Progenitor cell of endocrine pancreas (in vitro differentiated cells): ENCODE data around the gene ERBB4. TPM values are rescaled to one million over a fixed set of nuclear protein-coding genes. Genes with fewer than 3 reads are reported as not detected.

Source experiments
- DNase-seq: peaks from one replicate; pipeline ENCODE4 v3.0.0; 2021; ENCODE audit warnings: low spot score; ENCODE audit not compliant: unreplicated experiment
- H3K27ac Mint-ChIP-seq: 2 replicates; pipeline ENCODE4 v1.8.0; 2021; ENCODE audit warnings: mild to moderate bottlenecking, moderate library complexity, mixed read lengths
- H3K27me3 Mint-ChIP-seq: 2 replicates; pipeline ENCODE4 v1.8.0; 2021; ENCODE audit warnings: mixed read lengths
- H3K36me3 Mint-ChIP-seq: 2 replicates; pipeline ENCODE4 v1.8.0; 2022; ENCODE audit warnings: mixed read lengths; ENCODE audit not compliant: insufficient read depth
- H3K4me1 Mint-ChIP-seq: 2 replicates; pipeline ENCODE4 v1.8.0; 2021; ENCODE audit warnings: low read depth, mixed read lengths
- H3K4me3 Mint-ChIP-seq: 2 replicates; pipeline ENCODE4 v1.8.0; 2021; ENCODE audit warnings: low read depth, mild to moderate bottlenecking, moderate library complexity, mixed read lengths
- H3K9me3 Mint-ChIP-seq: 2 replicates; pipeline ENCODE4 v1.8.0; 2021; ENCODE audit warnings: low read depth, mixed read lengths
- CTCF ChIP-seq: fragments of 200-600 bp; sonication (generic); IDR thresholded peaks from one replicate; pipeline ENCODE4 v1.5.0; 2021; ENCODE audit warnings: antibody characterized with exemption, mild to moderate bottlenecking; ENCODE audit not compliant: unreplicated experiment
- total RNA-seq: library from RNA; stranded (reverse); gene quantifications from 2 replicates; pipeline ENCODE4 v1.2.1, GENCODE V29; 2021

The ERBB4 gene
- total RNA-seq, 1 donor from 2014 or later, result 43.8 TPM

GRCh38 chr2:212311807-212312404, 226.7 kb downstream of the ERBB4 start:
- no peaks in the 10 kb centered on the region for H3K36me3 Mint-ChIP-seq
- no peak overlapping the region for H3K27ac Mint-ChIP-seq
- no peak for TF ChIP-seq CTCF
- H3K27me3 Mint-ChIP-seq, result no peaks in the 10 kb centered on the region
- DNase-seq, result no peak
- no peaks in the 10 kb centered on the region for H3K9me3 Mint-ChIP-seq
- H3K4me1 Mint-ChIP-seq, result peaks cover 18% of the 10 kb centered on the region
- no peak overlapping the region for H3K4me3 Mint-ChIP-seq

- no peak overlapping the region for H3K4me3 Mint-ChIP-seq
These were observed 238.7 kb downstream of the ERBB4 start for GRCh38 chr2:212299943-212300342.

GRCh38 chr2:212299333-212299732, 239.3 kb downstream of the ERBB4 start:
- TF ChIP-seq CTCF, result no peak
- no peak overlapping the region for H3K27ac Mint-ChIP-seq
- H3K9me3 Mint-ChIP-seq, result no peaks in the 10 kb centered on the region
- DNase-seq, result no peak
- H3K27me3 Mint-ChIP-seq, result no peaks in the 10 kb centered on the region
- H3K4me1 Mint-ChIP-seq, result peaks cover 7% of the 10 kb centered on the region
- no peaks in the 10 kb centered on the region for H3K36me3 Mint-ChIP-seq
- no peak overlapping the region for H3K4me3 Mint-ChIP-seq

More at GRCh38 chr2:212299943-212300342, 238.7 kb downstream of the ERBB4 start:
- no peak for TF ChIP-seq CTCF
- H3K27me3 Mint-ChIP-seq, result no peaks in the 10 kb centered on the region
- H3K27ac Mint-ChIP-seq, result no peak overlapping the region
- DNase-seq, result no peak
- H3K36me3 Mint-ChIP-seq, result no peaks in the 10 kb centered on the region
- peaks cover 6% of the 10 kb centered on the region for H3K4me1 Mint-ChIP-seq
- no peaks in the 10 kb centered on the region for H3K9me3 Mint-ChIP-seq

- Mint-ChIP-seq H3K4me1 (peaks cover 7% of the 10 kb centered on the region), H3K27ac (no peak overlapping the region), H3K27me3 (no peaks in the 10 kb centered on the region), H3K36me3 (no peaks in the 10 kb centered on the region), H3K4me3 (no peak overlapping the region), H3K9me3 (no peaks in the 10 kb centered on the region)
- TF ChIP-seq CTCF, result no peak
- DNase-seq, result no peak
These were observed 243.0 kb downstream of the ERBB4 start for GRCh38 chr2:212295571-212295970.

GRCh38 chr2:212294816-212295215, 243.8 kb downstream of the ERBB4 start:
- peaks cover 4% of the 10 kb centered on the region for H3K4me1 Mint-ChIP-seq
- no peaks in the 10 kb centered on the region for H3K36me3 Mint-ChIP-seq
- no peak overlapping the region for H3K27ac Mint-ChIP-seq
- DNase-seq, result no peak
- H3K27me3 Mint-ChIP-seq, result no peaks in the 10 kb centered on the region
- no peaks in the 10 kb centered on the region for H3K9me3 Mint-ChIP-seq
- no peak for TF ChIP-seq CTCF
- no peak overlapping the region for H3K4me3 Mint-ChIP-seq
